ENCODE results near the gene LTA4H. TPM values are rescaled to one million over a fixed set of nuclear protein-coding genes. Genes with fewer than 3 reads are reported as not detected.

Gene LTA4H
- total RNA-seq, 1 donor from 2014 or later = 137 TPM

GRCh38 chr12:95953000-95953399 lies 82.4 kb downstream of the LTA4H start:
- ATAC-seq = no peak

DNA sequence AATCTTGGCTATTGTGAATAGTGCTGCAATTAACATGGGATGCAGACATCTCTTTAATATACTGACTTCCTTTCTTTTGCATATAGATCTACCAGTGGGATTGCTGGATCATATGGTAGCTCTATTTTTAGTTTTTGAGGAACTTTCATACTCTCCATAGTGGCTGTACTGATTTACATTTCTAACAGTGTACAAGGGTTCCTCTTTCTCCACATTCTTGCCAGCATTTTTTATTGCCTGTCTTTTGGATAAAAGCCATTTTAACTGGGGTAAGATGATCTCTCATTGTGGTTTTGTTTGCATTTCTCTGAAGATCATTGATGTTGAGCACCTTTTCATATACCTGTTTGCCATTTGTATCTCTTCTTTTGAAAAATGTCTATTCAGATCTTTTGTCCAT lies 83.9 kb downstream of the LTA4H start:
- no peak for ATAC-seq

Other genes starting within 250 kb of the LTA4H start
- gene NTN4, start 244.8 kb downstream of the LTA4H start, total RNA-seq = 5.5 TPM
- gene SNRPF, start 176.6 kb downstream of the LTA4H start, total RNA-seq = 33.6 TPM
- gene CCDC38, start 93.0 kb downstream of the LTA4H start, total RNA-seq = not detected
- gene AMDHD1, start 92.3 kb downstream of the LTA4H start, total RNA-seq = 0.44 TPM
- gene HAL, start 39.2 kb downstream of the LTA4H start, total RNA-seq = 0.28 TPM
- gene ELK3, start 158.8 kb upstream of the LTA4H start, total RNA-seq = 45.4 TPM

Data from esophagus mucosa (tissue), 1 donor.